B cell (primary cell): ENCODE measurements around the gene NUDT1. TPM values are rescaled to one million over a fixed set of nuclear protein-coding genes. Genes with fewer than 3 reads are reported as not detected.

Source experiments
- ATAC-seq: fragments of 200-7000 bp; cut with Tn5 transposase; one replicate; pipeline ENCODE4 v1.10.0; 2021; ENCODE audit warnings: low read depth, mild to moderate bottlenecking, moderate number of reproducible peaks, moderate library complexity
- CTCF ChIA-PET: fragments of 350-600 bp; sonication (Branson Sonifier 250); formaldehyde crosslinking; loops from one replicate; lab custom pipeline; 2021; ENCODE audit warnings: antibody characterized with exemption, inconsistent platforms; lab: Charles Lee
- POLR2A ChIA-PET: fragments of 350-600 bp; sonication (Branson Sonifier 250); formaldehyde crosslinking; loops from one replicate; lab custom pipeline; 2021; ENCODE audit warnings: antibody characterized with exemption; lab: Charles Lee
- DNase-seq: peaks from one replicate; pipeline ENCODE4 v3.0.0; 2013
- H2AFZ ChIP-seq: 2 replicates; pipeline ENCODE4 v1.6.1; 2012; ENCODE audit warnings: mild to moderate bottlenecking, low read depth, low read length; ENCODE audit not compliant: insufficient read depth, poor library complexity, severe bottlenecking
- H3K27ac ChIP-seq, 2 donors: 1 replicate in 1 of 2; 2 replicates in 1 of 2; pipeline ENCODE4 v1.5.1; 2012 to 2013; ENCODE audit warnings: low read length in 2 of 2, mild to moderate bottlenecking in 2 of 2, moderate library complexity in 1 of 2
- H3K27me3 ChIP-seq, 4 experiments: fragments of 200-600 bp in 1 of 4; sonication (generic) in 1 of 4; replicated peaks in 1 of 4; 1 replicate in 2 of 4; 2 replicates in 2 of 4; pipeline versions ENCODE4 v1.6.1 to v1.7.0; 2013 to 2016; ENCODE audit warnings: low read length in 3 of 4, mild to moderate bottlenecking in 2 of 4, mixed read lengths in 1 of 4, moderate library complexity in 1 of 4; ENCODE audit not compliant: insufficient read depth in 4 of 4, control insufficient read depth in 3 of 4; ENCODE audit errors: control extremely low read depth in 1 of 4
- H3K36me3 ChIP-seq, 2 experiments: replicated peaks in 1 of 2; 1 replicate in 1 of 2; 2 replicates in 1 of 2; pipeline versions ENCODE4 v1.6.1 to v1.7.1; 2013; ENCODE audit warnings: low read length in 1 of 2; ENCODE audit not compliant: insufficient read depth in 2 of 2, control insufficient read depth in 1 of 2; ENCODE audit errors: control extremely low read depth in 1 of 2, extremely low read depth in 1 of 2
- H3K4me1 ChIP-seq, 2 donors: fragments of 200-600 bp in 1 of 2; sonication (generic) in 1 of 2; 1 replicate in 1 of 2; 2 replicates in 1 of 2; pipeline versions ENCODE4 v1.5.1 to v1.6.1; 2013 to 2017; ENCODE audit warnings: low read length in 2 of 2; ENCODE audit not compliant: control insufficient read depth in 2 of 2, insufficient read depth in 2 of 2
- H3K4me2 ChIP-seq: replicated peaks from 2 replicates; pipeline ENCODE3; 2012; ENCODE audit warnings: mild to moderate bottlenecking, low read depth, low read length; ENCODE audit not compliant: poor library complexity, severe bottlenecking
- H3K4me3 ChIP-seq, 5 experiments: fragments of 200-600 bp in 1 of 5; sonication (generic) in 1 of 5; 1 replicate in 3 of 5; 2 replicates in 2 of 5; pipeline versions ENCODE4 v1.5.1 to v1.7.0; 2011 to 2016; ENCODE audit warnings: low read length in 4 of 5, mild to moderate bottlenecking in 4 of 5, low read depth in 2 of 5, control low read depth in 1 of 5, moderate library complexity in 1 of 5; ENCODE audit not compliant: insufficient read depth in 1 of 5; ENCODE audit errors: control extremely low read depth in 1 of 5, extremely low read depth in 1 of 5
- H3K79me2 ChIP-seq: fragments of 200-600 bp; sonication (generic); one replicate; pipeline ENCODE4 v1.6.0; 2016; ENCODE audit warnings: low read length; ENCODE audit not compliant: control insufficient read depth, insufficient read depth
- H3K9ac ChIP-seq: fragments of 200-600 bp; sonication (generic); 2 replicates; pipeline ENCODE4 v1.6.1; 2017; ENCODE audit warnings: mild to moderate bottlenecking, low read length, moderate library complexity
- H3K9me3 ChIP-seq, 3 donors: one replicate each; pipeline versions ENCODE4 v1.6.1 to v1.7.1; 2013; ENCODE audit warnings: low read length in 2 of 3; ENCODE audit not compliant: control insufficient read depth in 2 of 3, insufficient read depth in 1 of 3; ENCODE audit errors: control extremely low read depth in 1 of 3
- H4K20me1 ChIP-seq: 2 replicates; pipeline ENCODE4 v1.6.0; 2012; ENCODE audit warnings: mild to moderate bottlenecking, low read length; ENCODE audit not compliant: insufficient read depth, control insufficient read depth, poor library complexity, severe bottlenecking
- H3K27ac Mint-ChIP-seq: one replicate; pipeline ENCODE4 v1.8.0; 2021; ENCODE audit warnings: mixed read lengths
- H3K27me3 Mint-ChIP-seq: one replicate; pipeline ENCODE4 v1.8.0; 2021; ENCODE audit warnings: mixed read lengths
- H3K4me1 Mint-ChIP-seq: one replicate; pipeline ENCODE4 v1.8.0; 2021; ENCODE audit warnings: mixed read lengths
- H3K4me3 Mint-ChIP-seq: one replicate; pipeline ENCODE4 v1.8.0; 2021; ENCODE audit warnings: mixed read lengths
- H3K9me3 Mint-ChIP-seq: one replicate; pipeline ENCODE4 v1.8.0; 2022; ENCODE audit warnings: mixed read lengths; ENCODE audit not compliant: insufficient read depth
- CTCF ChIP-seq: fragments of 200-600 bp; IDR thresholded peaks from one replicate; pipeline ENCODE4 v1.8.0; 2022; ENCODE audit warnings: antibody characterized with exemption, mild to moderate bottlenecking
- EZH2 ChIP-seq: IDR thresholded peaks from 2 replicates; pipeline ENCODE4 v1.6.1; 2012; ENCODE audit warnings: borderline replicate concordance, low read depth, mild to moderate bottlenecking, moderate library complexity, low read length; ENCODE audit not compliant: insufficient read depth, poor library complexity, severe bottlenecking
- WGBS: methylation state at CpG from one replicate; pipeline ENCODE4 v1.1.5; 2013; ENCODE audit warnings: missing lambda C conversion rate; ENCODE audit not compliant: insufficient coverage; 5-methylcytosine and 5-hydroxymethylcytosine counted together
- intact Hi-C: fragments of 100-400 bp; cut with micrococcal nuclease; formaldehyde crosslinking; loops from one replicate; pipeline ENCODE4 v1.10.0; 2022
- polyA plus RNA-seq: library from polyadenylated mRNA; depleted of rRNA; stranded (reverse); fragments of >200 nt; gene quantifications from 2 replicates; pipeline ENCODE4 v1.2.3, GENCODE V29; 2012
- total RNA-seq, 2 donors: library from RNA; stranded (reverse); fragments of 120-200 nt in 1 of 2; gene quantifications; 1 replicate in 1 of 2; 2 replicates in 1 of 2; pipeline versions ENCODE4 v1.2.3 to v1.2.4, GENCODE V29; 2013 to 2022

The NUDT1 gene
- total and polyA plus RNA-seq, 2 donors (not counting 1 experiment from before 2014, with no cell fraction given), result 21.1 to 22.9 TPM

DNA sequence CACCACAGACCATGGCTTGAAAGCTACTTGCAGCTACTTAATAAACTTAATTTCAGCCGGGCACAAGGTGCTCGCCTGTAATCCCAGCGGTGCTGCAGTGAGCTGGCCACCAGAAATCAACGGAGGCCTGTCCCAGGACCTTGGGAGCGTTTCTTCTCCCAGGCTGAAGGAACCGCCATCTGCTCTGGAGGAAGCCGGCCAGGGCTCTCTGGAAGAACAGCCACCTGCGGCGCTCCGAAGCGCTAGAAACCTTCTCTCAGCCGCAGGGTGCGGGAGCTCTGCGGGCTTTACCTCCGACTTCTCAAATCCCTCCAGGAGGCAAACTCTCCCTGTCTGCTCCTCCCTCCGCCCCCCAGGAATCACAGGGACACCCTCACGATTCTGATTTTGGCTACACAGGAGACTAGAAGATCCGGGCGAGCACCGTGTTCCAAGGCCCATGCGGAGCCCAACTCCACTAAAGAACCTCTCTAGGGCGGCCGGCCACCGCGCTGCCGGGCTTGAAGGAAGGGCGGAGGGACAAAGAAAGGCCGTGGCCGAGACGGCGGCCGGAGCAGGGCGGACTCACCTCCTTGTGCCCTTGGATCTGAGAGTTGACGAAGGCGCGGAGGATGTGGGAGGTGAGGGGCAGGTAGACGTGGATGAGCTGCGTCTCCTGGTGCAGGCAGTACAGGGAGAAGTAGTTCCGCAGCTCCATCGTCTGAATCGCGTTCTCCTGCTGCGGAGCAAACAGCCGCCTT is 14.4 kb downstream of the NUDT1 start:
- Histone ChIP-seq H3K27ac (no peak overlapping the region), H4K20me1 (peaks cover 31% of the 10 kb centered on the region), H2AFZ (no peak overlapping the region), H3K4me1 (peaks cover 19 to 41% of the 10 kb centered on the region in 2 donors), H3K4me2 (no peak overlapping the region), H3K4me3 (no peak overlapping the region), H3K27me3 (no peaks in the 10 kb centered on the region), H3K79me2 (peaks cover 39% of the 10 kb centered on the region), H3K36me3 (peaks cover 1 to 63% of the 10 kb centered on the region in 2 experiments), H3K9me3 (no peaks in the 10 kb centered on the region), H3K9ac (no peak overlapping the region)
- no peak overlapping the region for H3K4me3 Mint-ChIP-seq
- H3K4me1 Mint-ChIP-seq, result peaks cover 39% of the 10 kb centered on the region
- no peaks in the 10 kb centered on the region for H3K9me3 Mint-ChIP-seq
- TF ChIP-seq CTCF (no peak), EZH2 (no peak)
- DNase-seq (no peak), ATAC-seq (no peak)
- ChIA-PET POLR2A (no interaction called here), CTCF (no interaction called here)
- no peaks in the 10 kb centered on the region for H3K27me3 Mint-ChIP-seq
- no peak overlapping the region for H3K27ac Mint-ChIP-seq
- WGBS, result 96% methylated on average over 40 of the region's 44 CpGs
- intact Hi-C loops, result no loop called here

DNA sequence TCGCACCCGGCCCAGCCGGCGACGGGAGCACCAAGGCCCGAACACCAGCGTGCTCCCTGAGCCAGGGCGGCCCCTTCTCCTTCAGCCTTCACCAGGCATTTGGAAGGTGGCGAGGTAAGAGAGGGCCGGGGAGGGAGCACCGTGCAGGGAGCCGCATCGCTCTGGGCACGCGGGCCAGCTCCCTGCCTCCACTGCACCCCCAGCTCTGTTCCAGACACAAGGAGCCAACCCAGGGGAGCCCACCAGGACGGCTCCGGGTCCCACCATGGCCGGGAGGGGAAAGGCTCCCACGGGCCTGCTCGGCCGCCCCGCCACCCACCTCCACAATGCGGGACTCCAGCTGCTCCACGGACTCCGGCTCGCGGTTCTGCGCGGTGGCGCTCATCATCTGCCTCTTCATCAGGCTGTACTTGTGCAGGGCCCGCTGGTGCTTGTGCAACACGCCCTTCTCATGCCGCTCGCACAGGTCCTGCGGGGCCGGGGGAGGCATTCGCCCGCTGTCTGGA is 15.1 kb downstream of the NUDT1 start:
- H4K20me1 ChIP-seq, result peaks cover 31% of the 10 kb centered on the region
- peaks cover 1 to 61% of the 10 kb centered on the region in 2 experiments for H3K36me3 ChIP-seq
- peaks cover 40% of the 10 kb centered on the region for H3K79me2 ChIP-seq
- H3K4me1 ChIP-seq, result peaks cover 23 to 48% of the 10 kb centered on the region in 2 donors
- DNase-seq, result no peak
- no peak overlapping the region for H3K27ac ChIP-seq
- ChIA-PET CTCF (no interaction called here), POLR2A (interaction anchor here (0.7 kb wide), 1 partner anchor 21 kb away, joined by 8 read pairs; no protein-coding TSS in a partner anchor)
- 97% methylated on average over 36 of the region's 38 CpGs for WGBS
- no peak overlapping the region for H3K4me3 ChIP-seq
- Mint-ChIP-seq H3K9me3 (no peaks in the 10 kb centered on the region), H3K4me1 (peaks cover 43% of the 10 kb centered on the region), H3K27me3 (no peaks in the 10 kb centered on the region), H3K4me3 (no peak overlapping the region), H3K27ac (no peak overlapping the region)
- no peak overlapping the region for H2AFZ ChIP-seq
- ATAC-seq, result no peak
- H3K4me2 ChIP-seq, result no peak overlapping the region
- H3K9ac ChIP-seq, result no peak overlapping the region
- H3K27me3 ChIP-seq, result no peaks in the 10 kb centered on the region
- no peaks in the 10 kb centered on the region for H3K9me3 ChIP-seq
- TF ChIP-seq CTCF, result no peak
- intact Hi-C loops, result no loop called here
